GM12878 (cell line): ENCODE data around the gene TEAD4. TPM values are rescaled to one million over a fixed set of nuclear protein-coding genes. Genes with fewer than 3 reads are reported as not detected.

ENCODE experiments used
- FOXM1 ChIP-seq: IDR thresholded peaks from 2 replicates; pipeline ENCODE4 v1.6.1; 2012; ENCODE audit warnings: low read depth, mild to moderate bottlenecking, inconsistent platforms, low read length, moderate library complexity
- HSF1 ChIP-seq: fragments of 150-350 bp; IDR thresholded peaks from 2 replicates; pipeline ENCODE4 v1.6.1; 2014; ENCODE audit warnings: mild to moderate bottlenecking, low read depth, low read length
- KAT2A ChIP-seq: conservative IDR thresholded peaks from 2 replicates; pipeline ENCODE4 v1.6.1; 2011; ENCODE audit warnings: low read depth, low read length; ENCODE audit not compliant: control insufficient read depth
- NR2C1 ChIP-seq: fragments of 450-650 bp; IDR thresholded peaks from 2 replicates; pipeline ENCODE4 v1.6.1; 2017; ENCODE audit warnings: antibody characterized with exemption, mild to moderate bottlenecking, moderate library complexity
- RAD51 ChIP-seq: fragments of 450-650 bp; IDR thresholded peaks from 2 replicates; pipeline ENCODE4 v1.6.1; 2016; ENCODE audit warnings: moderate library complexity, mild to moderate bottlenecking, inconsistent platforms
- TARDBP ChIP-seq: IDR thresholded peaks from 2 replicates; pipeline ENCODE4 v1.6.1; 2016; ENCODE audit warnings: borderline replicate concordance
- ZBTB40 ChIP-seq: fragments of 450-650 bp; IDR thresholded peaks from 2 replicates; pipeline ENCODE4 v1.6.1; 2016; ENCODE audit warnings: mild to moderate bottlenecking, moderate library complexity, borderline replicate concordance
- ZNF24 ChIP-seq: fragments of 450-650 bp; IDR thresholded peaks from 2 replicates; pipeline ENCODE4 v1.6.1; 2017; ENCODE audit warnings: antibody characterized with exemption, mild to moderate bottlenecking
- polyA plus RNA-seq, 11 experiments: library from polyadenylated mRNA; depleted of rRNA in 4 of 11; unstranded in 6 of 11; stranded (reverse) in 5 of 11; fragments of >200 nt; fragmentation: Nextera tagmentation in 4 of 11; fragmentation: Illumina TruSeq in 1 of 11; extraction: Ambion mirVana in 4 of 11; extraction: Trizol in 1 of 11; gene quantifications; 1 replicate in 1 of 11; 2 replicates in 10 of 11; pipeline versions ENCODE4 v1.2.1 to v1.2.3, GENCODE V29; 2011 to 2016; ENCODE audit warnings: inconsistent platforms in 2 of 11, missing spikeins in 2 of 11, low read depth in 1 of 11
- small RNA-seq: library from RNA; depleted of rRNA; stranded (forward); fragments of <200 nt; gene quantifications from one replicate; pipeline ENCODE3, GENCODE V24; 2014
- total RNA-seq, 4 experiments: library from RNA; depleted of rRNA in 3 of 4; stranded (reverse); fragments of >200 nt in 3 of 4; fragmentation: Illumina TruSeq in 1 of 4; extraction: Trizol in 1 of 4; gene quantifications; 2 replicates each; pipeline versions ENCODE4 v1.2.1 to v1.2.3, GENCODE V29; 2013 to 2021

The TEAD4 gene
- total and polyA plus RNA-seq, 10 of the 15 experiments (the other 5 are each of a cell fraction or from before 2014, with no cell fraction given) = 0.04 to 0.68 (median 0.31) TPM; not detected in 4

GRCh38 chr12:3089588-3089987 is 130.4 kb downstream of the TEAD4 start (continued):
- no peak for TF ChIP-seq ZBTB40
- no peak for TF ChIP-seq ZNF24
- no peak for TF ChIP-seq HSF1
- no peak for TF ChIP-seq RAD51
- no peak for TF ChIP-seq NR2C1
- TF ChIP-seq FOXM1 = no peak
- TF ChIP-seq KAT2A = no peak
- no peak for TF ChIP-seq TARDBP
- TF ChIP-seq, all 136 proteins: peak for 0

Small RNA genes lying within 50 kb of the gene (small RNA-seq; reads per million reads assigned to genes)
- gene RNU6-1315P = not detected

Other genes with a start within 250 kb of the TEAD4 start
Only the 7 nearest of the 8 such genes appear.
- 25.4 and 31.5 TPM in 2 replicates for gene ITFG2, start 146.7 kb upstream of the TEAD4 start, total RNA-seq (2014; rRNA removed)
- 21.2 and 21.5 TPM in 2 replicates for gene ITFG2, start 146.7 kb upstream of the TEAD4 start, total RNA-seq (2014; rRNA removed; fragmentation: Illumina TruSeq; extraction: Trizol)
- gene ITFG2, start 146.7 kb upstream of the TEAD4 start, total RNA-seq (2021) = 20.0 and 24.2 TPM in 2 replicates
- gene ITFG2, start 146.7 kb upstream of the TEAD4 start, polyA plus RNA-seq (2011; rRNA removed) = 17.0 and 22.2 TPM in 2 replicates
- gene ITFG2, start 146.7 kb upstream of the TEAD4 start, polyA plus RNA-seq (2014; fragmentation: Illumina TruSeq; extraction: Trizol) = 24.3 and 27.7 TPM in 2 replicates
- 10 to 100 TPM; 23.1 to 28.5 TPM for gene ITFG2, start 146.7 kb upstream of the TEAD4 start, polyA plus RNA-seq (2014; fragmentation: Nextera tagmentation; extraction: Ambion mirVana)
- gene ITFG2, start 146.7 kb upstream of the TEAD4 start, polyA plus RNA-seq (2014; rRNA removed) = 22.2 and 30.8 TPM in 2 replicates
- gene ITFG2, start 146.7 kb upstream of the TEAD4 start, polyA plus RNA-seq (2016; fragmentation: Nextera tagmentation; extraction: Ambion mirVana) = 10 to 100 TPM; 38.0 to 39.5 TPM
- not detected in 2 replicates for gene NRIP2, start 124.4 kb upstream of the TEAD4 start, total RNA-seq (2014; rRNA removed)
- gene NRIP2, start 124.4 kb upstream of the TEAD4 start, total RNA-seq (2014; rRNA removed; fragmentation: Illumina TruSeq; extraction: Trizol) = not detected in 2 replicates
- gene NRIP2, start 124.4 kb upstream of the TEAD4 start, total RNA-seq (2021) = not detected in 2 replicates
- not detected in 2 replicates for gene NRIP2, start 124.4 kb upstream of the TEAD4 start, polyA plus RNA-seq (2011; rRNA removed)
- gene NRIP2, start 124.4 kb upstream of the TEAD4 start, polyA plus RNA-seq (2014; fragmentation: Illumina TruSeq; extraction: Trizol) = not detected in 2 replicates
- under 1 TPM in 1 of 2 experiments, not detected in 1; 0.04 TPM for gene NRIP2, start 124.4 kb upstream of the TEAD4 start, polyA plus RNA-seq (2014; fragmentation: Nextera tagmentation; extraction: Ambion mirVana)
- gene NRIP2, start 124.4 kb upstream of the TEAD4 start, polyA plus RNA-seq (2014; rRNA removed) = not detected in 2 replicates
- gene NRIP2, start 124.4 kb upstream of the TEAD4 start, polyA plus RNA-seq (2016; fragmentation: Nextera tagmentation; extraction: Ambion mirVana) = under 1 TPM; 0.42 to 0.83 TPM
- gene TEX52, start 102.4 kb upstream of the TEAD4 start, total RNA-seq (2014; rRNA removed) = not detected in 2 replicates
- gene TEX52, start 102.4 kb upstream of the TEAD4 start, total RNA-seq (2014; rRNA removed; fragmentation: Illumina TruSeq; extraction: Trizol) = not detected in 2 replicates
- gene TEX52, start 102.4 kb upstream of the TEAD4 start, total RNA-seq (2021) = not detected in 2 replicates
- not detected in 2 replicates for gene TEX52, start 102.4 kb upstream of the TEAD4 start, polyA plus RNA-seq (2011; rRNA removed)
- not detected in 2 replicates for gene TEX52, start 102.4 kb upstream of the TEAD4 start, polyA plus RNA-seq (2014; fragmentation: Illumina TruSeq; extraction: Trizol)
- not detected for gene TEX52, start 102.4 kb upstream of the TEAD4 start, polyA plus RNA-seq (2014; fragmentation: Nextera tagmentation; extraction: Ambion mirVana)
- not detected in 2 replicates for gene TEX52, start 102.4 kb upstream of the TEAD4 start, polyA plus RNA-seq (2014; rRNA removed)
- gene TEX52, start 102.4 kb upstream of the TEAD4 start, polyA plus RNA-seq (2016; fragmentation: Nextera tagmentation; extraction: Ambion mirVana) = under 1 TPM in 1 of 2 experiments, not detected in 1; 0.23 TPM
- 30.3 and 33.7 TPM in 2 replicates for gene FOXM1, start 82.2 kb upstream of the TEAD4 start, total RNA-seq (2014; rRNA removed)
- 28.0 and 28.9 TPM in 2 replicates for gene FOXM1, start 82.2 kb upstream of the TEAD4 start, total RNA-seq (2014; rRNA removed; fragmentation: Illumina TruSeq; extraction: Trizol)
- 58.6 and 60.0 TPM in 2 replicates for gene FOXM1, start 82.2 kb upstream of the TEAD4 start, total RNA-seq (2021)
- 15.3 and 25.1 TPM in 2 replicates for gene FOXM1, start 82.2 kb upstream of the TEAD4 start, polyA plus RNA-seq (2011; rRNA removed)
- gene FOXM1, start 82.2 kb upstream of the TEAD4 start, polyA plus RNA-seq (2014; fragmentation: Illumina TruSeq; extraction: Trizol) = 50.4 and 63.2 TPM in 2 replicates
- gene FOXM1, start 82.2 kb upstream of the TEAD4 start, polyA plus RNA-seq (2014; fragmentation: Nextera tagmentation; extraction: Ambion mirVana) = 10 to 100 TPM; 15.1 to 15.5 TPM
- 39.8 and 45.5 TPM in 2 replicates for gene FOXM1, start 82.2 kb upstream of the TEAD4 start, polyA plus RNA-seq (2014; rRNA removed)
- 10 to 100 TPM; 34.8 to 37.0 TPM for gene FOXM1, start 82.2 kb upstream of the TEAD4 start, polyA plus RNA-seq (2016; fragmentation: Nextera tagmentation; extraction: Ambion mirVana)
- gene RHNO1, start 82.2 kb upstream of the TEAD4 start, total RNA-seq (2014; rRNA removed) = 52.6 and 54.2 TPM in 2 replicates
- 42.4 and 46.4 TPM in 2 replicates for gene RHNO1, start 82.2 kb upstream of the TEAD4 start, total RNA-seq (2014; rRNA removed; fragmentation: Illumina TruSeq; extraction: Trizol)
- gene RHNO1, start 82.2 kb upstream of the TEAD4 start, total RNA-seq (2021) = 33.3 and 36.2 TPM in 2 replicates
- gene RHNO1, start 82.2 kb upstream of the TEAD4 start, polyA plus RNA-seq (2011; rRNA removed) = 69.0 and 91.6 TPM in 2 replicates
- gene RHNO1, start 82.2 kb upstream of the TEAD4 start, polyA plus RNA-seq (2014; fragmentation: Illumina TruSeq; extraction: Trizol) = 60.7 and 67.8 TPM in 2 replicates
- gene RHNO1, start 82.2 kb upstream of the TEAD4 start, polyA plus RNA-seq (2014; fragmentation: Nextera tagmentation; extraction: Ambion mirVana) = 10 to 100 TPM; 27.9 to 29.1 TPM
- gene RHNO1, start 82.2 kb upstream of the TEAD4 start, polyA plus RNA-seq (2014; rRNA removed) = 30.4 and 41.0 TPM in 2 replicates
- 10 to 100 TPM; 52.3 to 57.9 TPM for gene RHNO1, start 82.2 kb upstream of the TEAD4 start, polyA plus RNA-seq (2016; fragmentation: Nextera tagmentation; extraction: Ambion mirVana)
- gene TULP3, start 68.5 kb upstream of the TEAD4 start, total RNA-seq (2014; rRNA removed) = 6.7 and 7.9 TPM in 2 replicates
- 7.0 TPM in 2 replicates for gene TULP3, start 68.5 kb upstream of the TEAD4 start, total RNA-seq (2014; rRNA removed; fragmentation: Illumina TruSeq; extraction: Trizol)
- gene TULP3, start 68.5 kb upstream of the TEAD4 start, total RNA-seq (2021) = 7.8 and 8.5 TPM in 2 replicates
- gene TULP3, start 68.5 kb upstream of the TEAD4 start, polyA plus RNA-seq (2011; rRNA removed) = 6.0 and 8.4 TPM in 2 replicates
- 9.8 and 10.4 TPM in 2 replicates for gene TULP3, start 68.5 kb upstream of the TEAD4 start, polyA plus RNA-seq (2014; fragmentation: Illumina TruSeq; extraction: Trizol)
- gene TULP3, start 68.5 kb upstream of the TEAD4 start, polyA plus RNA-seq (2014; fragmentation: Nextera tagmentation; extraction: Ambion mirVana) = 1 to 10 TPM; 3.1 to 3.9 TPM
- 8.4 and 9.3 TPM in 2 replicates for gene TULP3, start 68.5 kb upstream of the TEAD4 start, polyA plus RNA-seq (2014; rRNA removed)
- gene TULP3, start 68.5 kb upstream of the TEAD4 start, polyA plus RNA-seq (2016; fragmentation: Nextera tagmentation; extraction: Ambion mirVana) = 1 to 10 TPM; 7.8 to 8.3 TPM
- not detected in 2 replicates for gene TSPAN9, start 118.0 kb downstream of the TEAD4 start, total RNA-seq (2014; rRNA removed)
- 0.04 and 0.05 TPM in 2 replicates for gene TSPAN9, start 118.0 kb downstream of the TEAD4 start, total RNA-seq (2014; rRNA removed; fragmentation: Illumina TruSeq; extraction: Trizol)
- 0.21 and 0.31 TPM in 2 replicates for gene TSPAN9, start 118.0 kb downstream of the TEAD4 start, total RNA-seq (2021)
- gene TSPAN9, start 118.0 kb downstream of the TEAD4 start, polyA plus RNA-seq (2011; rRNA removed) = 0.89 and 1.0 TPM in 2 replicates
- 0.12 TPM in 1 of 2 replicates, not detected in the other for gene TSPAN9, start 118.0 kb downstream of the TEAD4 start, polyA plus RNA-seq (2014; fragmentation: Illumina TruSeq; extraction: Trizol)
- not detected for gene TSPAN9, start 118.0 kb downstream of the TEAD4 start, polyA plus RNA-seq (2014; fragmentation: Nextera tagmentation; extraction: Ambion mirVana)
- 0.03 and 0.13 TPM in 2 replicates for gene TSPAN9, start 118.0 kb downstream of the TEAD4 start, polyA plus RNA-seq (2014; rRNA removed)
- not detected for gene TSPAN9, start 118.0 kb downstream of the TEAD4 start, polyA plus RNA-seq (2016; fragmentation: Nextera tagmentation; extraction: Ambion mirVana)